Middle frontal gyrus (tissue), 1 donor: Measurements from ENCODE around the gene USP34.
A peak's percentile ranks its signal among the peaks of the same experiment; 100 is the strongest.
"Not testable (repeated sequence)": the region's sequence is repeated elsewhere in the genome, so short reads cannot be mapped to it uniquely, and the experiment has no call there.

Experiments
- DNase-seq: peaks from one replicate; pipeline ENCODE4 v3.0.0-alpha.2; 2015; ENCODE audit warnings: low spot score; ENCODE audit errors: extremely low spot score

The USP34 gene

GRCh38 chr2:61425605-61426155 lies 45.2 kb downstream of the USP34 start:
- no peak for DNase-seq

GRCh38 chr2:61423714-61424113 lies 47.2 kb downstream of the USP34 start:
- no peak for DNase-seq

GRCh38 chr2:61421611-61422010 lies 49.3 kb downstream of the USP34 start:
- DNase-seq = no peak

GRCh38 chr2:61420991-61421544 lies 49.8 kb downstream of the USP34 start:
- no peak for DNase-seq

- DNase-seq = no peak
Measured at GRCh38 chr2:61419570-61419969, 51.3 kb downstream of the USP34 start.

GRCh38 chr2:61419129-61419528 lies 51.8 kb downstream of the USP34 start:
- DNase-seq = no peak

GRCh38 chr2:61416871-61417645 lies 53.8 kb downstream of the USP34 start:
- DNase-seq = no peak

GRCh38 chr2:61415265-61415664 lies 55.6 kb downstream of the USP34 start:
- no peak for DNase-seq

GRCh38 chr2:61414674-61415073 lies 56.2 kb downstream of the USP34 start:
- DNase-seq = no peak

GRCh38 chr2:61411109-61411508 lies 59.8 kb downstream of the USP34 start:
- no peak for DNase-seq

GRCh38 chr2:61410185-61410584 lies 60.7 kb downstream of the USP34 start:
- DNase-seq = no peak

GRCh38 chr2:61405813-61406212 lies 65.1 kb downstream of the USP34 start:
- DNase-seq = no peak

GRCh38 chr2:61404438-61404837 lies 66.4 kb downstream of the USP34 start:
- DNase-seq = no peak

GRCh38 chr2:61398413-61398812 lies 72.5 kb downstream of the USP34 start:
- DNase-seq = no peak

GRCh38 chr2:61396005-61396404 lies 74.9 kb downstream of the USP34 start:
- no peak for DNase-seq

- DNase-seq = peak; percentile 2
Measured at GRCh38 chr2:61387588-61387987, 83.3 kb downstream of the USP34 start.

- not testable (repeated sequence) for DNase-seq
Measured at GRCh38 chr2:61380882-61381197, 90.0 kb downstream of the USP34 start.

- DNase-seq = no peak
Measured at GRCh38 chr2:61380056-61380881, 90.6 kb downstream of the USP34 start.

GRCh38 chr2:61379521-61379920 lies 91.4 kb downstream of the USP34 start:
- no peak for DNase-seq

GRCh38 chr2:61378281-61378680 lies 92.6 kb downstream of the USP34 start:
- DNase-seq = no peak

GRCh38 chr2:61377046-61377445 lies 93.8 kb downstream of the USP34 start:
- no peak for DNase-seq

- no peak for DNase-seq
Measured at GRCh38 chr2:61376211-61376610, 94.7 kb downstream of the USP34 start.
